IPS DF 6.9 (cell line): ENCODE results near the gene PUS3.

Experiments used
- DNase-seq: peaks from one replicate; pipeline ENCODE4 v3.0.0-alpha.2; 2013; ENCODE audit warnings: low read depth, low spot score
- H3K27ac ChIP-seq: one replicate; pipeline ENCODE4 v1.5.1; 2013; ENCODE audit warnings: low read length, control low read depth
- H3K27me3 ChIP-seq: 2 replicates; pipeline ENCODE4 v1.6.1; 2013; ENCODE audit warnings: mild to moderate bottlenecking, low read length; ENCODE audit not compliant: control insufficient read depth, insufficient read depth
- H3K36me3 ChIP-seq: 2 replicates; pipeline ENCODE4 v1.6.1; 2013; ENCODE audit warnings: low read length; ENCODE audit not compliant: control insufficient read depth, insufficient read depth
- H3K4me1 ChIP-seq: 2 replicates; pipeline ENCODE4 v1.6.1; 2013; ENCODE audit warnings: low read length; ENCODE audit not compliant: control insufficient read depth, insufficient read depth
- H3K4me3 ChIP-seq: 2 replicates; pipeline ENCODE4 v1.5.1; 2013; ENCODE audit warnings: mild to moderate bottlenecking, low read length
- H3K9me3 ChIP-seq: 2 replicates; pipeline ENCODE4 v1.6.1; 2013; ENCODE audit warnings: low read length, inconsistent platforms; ENCODE audit not compliant: control insufficient read depth, insufficient read depth
- WGBS: extraction: QIAGEN DNeasy Blood & Tissue Kit; methylation state at CpG from one replicate; pipeline ENCODE4 v1.1.7; 2013; ENCODE audit warnings: mixed read lengths, missing lambda C conversion rate; ENCODE audit not compliant: insufficient read length, insufficient coverage; 5-methylcytosine and 5-hydroxymethylcytosine counted together

PUS3 gene

GRCh38 chr11:125890447-125891100 lies 12.4 kb downstream of the PUS3 start:
- Histone ChIP-seq H3K27me3 (no peaks in the 10 kb centered on the region), H3K4me1 (no peaks in the 10 kb centered on the region), H3K36me3 (peaks cover 3% of the 10 kb centered on the region; the same call in 1 of the 2 replicates), H3K27ac (no peak overlapping the region), H3K9me3 (no peaks in the 10 kb centered on the region), H3K4me3 (no peak overlapping the region)
- no CpG with 5 or more reads among the region's 3 CpGs for WGBS
- DNase-seq, result no peak

- Histone ChIP-seq H3K27ac (no peak within 1 kb of the TSS), H3K4me3 (peak within 1 kb of the TSS; percentile 70), H3K4me1 (no peaks in the 10 kb centered on the region), H3K27me3 (no peaks in the 10 kb centered on the region), H3K9me3 (no peaks in the 10 kb centered on the region), H3K36me3 (no peaks in the 10 kb centered on the region)
- WGBS, result no CpG with 5 or more reads among the region's 91 CpGs
- DNase-seq, result no peak
These were observed 15.4 kb downstream of the PUS3 start, which contains the start of gene HYLS1 for GRCh38 chr11:125887373-125888324. Gene HYLS1 (plus strand): TSS chr11:125887668. CDS start chr11:125899369, 11,701 bp downstream.

- H3K9me3 ChIP-seq, result no peaks in the 10 kb centered on the region
- H3K4me3 ChIP-seq, result no peak overlapping the region
- no peaks in the 10 kb centered on the region for H3K4me1 ChIP-seq
- H3K27me3 ChIP-seq, result no peaks in the 10 kb centered on the region
- no CpG with 5 or more reads among the region's 24 CpGs for WGBS
- H3K36me3 ChIP-seq, result no peaks in the 10 kb centered on the region
- DNase-seq, result no peak
- H3K27ac ChIP-seq, result no peak overlapping the region
These were observed 16.0 kb downstream of the PUS3 start for GRCh38 chr11:125886997-125887372.

GRCh38 chr11:125883375-125883774 lies 19.6 kb downstream of the PUS3 start:
- no peaks in the 10 kb centered on the region for H3K36me3 ChIP-seq
- no peaks in the 10 kb centered on the region for H3K4me1 ChIP-seq
- no peaks in the 10 kb centered on the region for H3K27me3 ChIP-seq
- H3K4me3 ChIP-seq, result no peak overlapping the region
- H3K27ac ChIP-seq, result no peak overlapping the region
- no peaks in the 10 kb centered on the region for H3K9me3 ChIP-seq
- WGBS, result no CpG with 5 or more reads among the region's 8 CpGs
- DNase-seq, result no peak

GRCh38 chr11:125881291-125881690 lies 21.7 kb downstream of the PUS3 start:
- Histone ChIP-seq H3K4me1 (no peaks in the 10 kb centered on the region), H3K27ac (no peak overlapping the region), H3K36me3 (no peaks in the 10 kb centered on the region), H3K9me3 (no peaks in the 10 kb centered on the region), H3K27me3 (no peaks in the 10 kb centered on the region), H3K4me3 (no peak overlapping the region)
- no CpG with 5 or more reads among the region's 1 CpG for WGBS
- DNase-seq, result no peak

GRCh38 chr11:125874556-125875124 lies 28.4 kb downstream of the PUS3 start:
- Histone ChIP-seq H3K36me3 (no peaks in the 10 kb centered on the region), H3K27ac (no peak overlapping the region), H3K4me1 (no peaks in the 10 kb centered on the region), H3K4me3 (no peak overlapping the region), H3K27me3 (no peaks in the 10 kb centered on the region), H3K9me3 (no peaks in the 10 kb centered on the region)
- WGBS, result no CpG with 5 or more reads among the region's 8 CpGs
- peak; percentile 61 for DNase-seq

GRCh38 chr11:125873881-125874555 lies 29.0 kb downstream of the PUS3 start:
- no peaks in the 10 kb centered on the region for H3K36me3 ChIP-seq
- DNase-seq, result no peak
- no CpG with 5 or more reads among the region's 20 CpGs for WGBS
- no peak overlapping the region for H3K4me3 ChIP-seq
- H3K9me3 ChIP-seq, result no peaks in the 10 kb centered on the region
- H3K4me1 ChIP-seq, result no peaks in the 10 kb centered on the region
- no peaks in the 10 kb centered on the region for H3K27me3 ChIP-seq
- H3K27ac ChIP-seq, result no peak overlapping the region

GRCh38 chr11:125872138-125872491 lies 30.9 kb downstream of the PUS3 start:
- DNase-seq, result no peak

GRCh38 chr11:125871391-125872137 lies 31.4 kb downstream of the PUS3 start:
- H3K27ac ChIP-seq, result no peak overlapping the region
- no peak for DNase-seq
- WGBS, result no CpG with 5 or more reads among the region's 10 CpGs

More at GRCh38 chr11:125872138-125872491, 30.9 kb downstream of the PUS3 start:
- no peaks in the 10 kb centered on the region for H3K27me3 ChIP-seq
- H3K4me1 ChIP-seq, result no peaks in the 10 kb centered on the region
- H3K27ac ChIP-seq, result no peak overlapping the region
- no peaks in the 10 kb centered on the region for H3K36me3 ChIP-seq
- H3K9me3 ChIP-seq, result no peaks in the 10 kb centered on the region
- no peak overlapping the region for H3K4me3 ChIP-seq

GRCh38 chr11:125869521-125869920 lies 33.5 kb downstream of the PUS3 start:
- Histone ChIP-seq H3K4me3 (no peak overlapping the region), H3K36me3 (no peaks in the 10 kb centered on the region), H3K27me3 (no peaks in the 10 kb centered on the region), H3K27ac (no peak overlapping the region), H3K9me3 (no peaks in the 10 kb centered on the region), H3K4me1 (no peaks in the 10 kb centered on the region)
- whole genome bisulfite sequencing, result no CpG with 5 or more reads among the region's 2 CpGs
- DNase-seq, result no peak

More at GRCh38 chr11:125871391-125872137, 31.4 kb downstream of the PUS3 start:
- no peaks in the 10 kb centered on the region for H3K36me3 ChIP-seq
- no peaks in the 10 kb centered on the region for H3K9me3 ChIP-seq
- no peak overlapping the region for H3K4me3 ChIP-seq
- H3K4me1 ChIP-seq, result no peaks in the 10 kb centered on the region
- no peaks in the 10 kb centered on the region for H3K27me3 ChIP-seq
